Measurements from ENCODE around the gene SNIP1. TPM values are rescaled to one million over a fixed set of nuclear protein-coding genes. Genes with fewer than 3 reads are reported as not detected.
"Not testable (repeated sequence)": the region's sequence is repeated elsewhere in the genome, so short reads cannot be mapped to it uniquely, and the experiment has no call there.

The SNIP1 gene
- polyA plus RNA-seq, 1 donor = 13.8 TPM

- no peak for DNase-seq
Measured at GRCh38 chr1:37560401-37561132, 6.5 kb upstream of the SNIP1 start.

GRCh38 chr1:37559957-37560379 lies 5.9 kb upstream of the SNIP1 start:
- DNase-seq = not testable (repeated sequence)

GRCh38 chr1:37559080-37559479 lies 5.0 kb upstream of the SNIP1 start:
- no peak for DNase-seq

GRCh38 chr1:37558411-37558810 lies 4.3 kb upstream of the SNIP1 start:
- no peak for DNase-seq

GRCh38 chr1:37557402-37557801 lies 3.3 kb upstream of the SNIP1 start:
- DNase-seq = no peak

GRCh38 chr1:37556712-37557196 lies 2.7 kb upstream of the SNIP1 start, which contains the start of gene DNALI1:
Gene DNALI1, plus strand, starts transcription at chr1:37556940. Its CDS starts 55 bp downstream, at chr1:37556995.
- peak; percentile 91 for DNase-seq

- DNase-seq = no peak
Measured at GRCh38 chr1:37553598-37553926, 531 bp downstream of the SNIP1 start.

GRCh38 chr1:37549341-37549740 lies 4.8 kb downstream of the SNIP1 start:
- no peak for DNase-seq

GRCh38 chr1:37545019-37545418 lies 9.1 kb downstream of the SNIP1 start:
- no peak for DNase-seq

GRCh38 chr1:37544530-37544929 lies 9.6 kb downstream of the SNIP1 start:
- no peak for DNase-seq

GRCh38 chr1:37540036-37540785 lies 13.9 kb downstream of the SNIP1 start:
- DNase-seq = no peak

- not testable (repeated sequence) for DNase-seq
Measured at GRCh38 chr1:37539154-37539553, 14.9 kb downstream of the SNIP1 start.

- DNase-seq = no peak
Measured at GRCh38 chr1:37537378-37537777, 16.7 kb downstream of the SNIP1 start.

- no peak for DNase-seq
Measured at GRCh38 chr1:37533317-37534093, 20.6 kb downstream of the SNIP1 start.

- DNase-seq = not testable (repeated sequence)
Measured at GRCh38 chr1:37532418-37533156, 21.5 kb downstream of the SNIP1 start.

- DNase-seq = not testable (repeated sequence)
Measured at GRCh38 chr1:37529888-37530287, 24.2 kb downstream of the SNIP1 start.

- DNase-seq = no peak
Measured at GRCh38 chr1:37519613-37520012, 34.5 kb downstream of the SNIP1 start.

GRCh38 chr1:37518929-37519328 lies 35.2 kb downstream of the SNIP1 start:
- not testable (repeated sequence) for DNase-seq

- not testable (repeated sequence) for DNase-seq
Measured at GRCh38 chr1:37518241-37518640, 35.9 kb downstream of the SNIP1 start.

- no peak for DNase-seq
Measured at GRCh38 chr1:37517569-37517968, 36.5 kb downstream of the SNIP1 start.

- no peak for DNase-seq
Measured at GRCh38 chr1:37515185-37516034, 38.7 kb downstream of the SNIP1 start.

Measured in left kidney (tissue), 2 donors.